Body of pancreas (tissue), 4 donors: ENCODE results near the gene FAM149A. TPM values are rescaled to one million over a fixed set of nuclear protein-coding genes. Genes with fewer than 3 reads are reported as not detected.
A peak's percentile ranks its signal among the peaks of the same experiment; 100 is the strongest.

ENCODE experiments used
- ATAC-seq: fragments of 150-250 bp; one replicate; pipeline ENCODE4 v1.9.1; 2016
- DNase-seq, 4 donors: peaks; one replicate each; pipeline ENCODE4 v3.0.0-alpha.2; 2019
- H3K27ac ChIP-seq, 4 donors: fragments of 200-600 bp; sonication (generic); 1 replicate in 3 of 4; 2 replicates in 1 of 4; pipeline versions ENCODE4 v1.5.1 to v1.6.1; 2016 to 2019; ENCODE audit warnings: mild to moderate bottlenecking in 1 of 4, mixed read lengths in 1 of 4, moderate library complexity in 1 of 4
- H3K27me3 ChIP-seq, 2 donors: fragments of 200-600 bp; sonication (generic); one replicate each; pipeline ENCODE4 v1.6.0; 2016; ENCODE audit warnings: mild to moderate bottlenecking in 1 of 2
- H3K36me3 ChIP-seq, 2 donors: fragments of 200-600 bp; sonication (generic); replicated peaks in 1 of 2; 2 replicates each; pipeline ENCODE4 v1.5.1; 2016; ENCODE audit warnings: low read depth in 2 of 2; ENCODE audit not compliant: insufficient read depth in 1 of 2
- H3K4me1 ChIP-seq: fragments of 200-600 bp; sonication (generic); one replicate; pipeline ENCODE4 v1.6.0; 2016
- H3K4me3 ChIP-seq, 2 donors: fragments of 200-600 bp; sonication (generic); 1 replicate in 1 of 2; 2 replicates in 1 of 2; pipeline ENCODE4 v1.5.1; 2016 to 2019
- H3K9me3 ChIP-seq, 3 donors: fragments of 200-600 bp; sonication (generic); 1 replicate in 2 of 3; 2 replicates in 1 of 3; pipeline ENCODE4 v1.5.1; 2016
- CTCF ChIP-seq, 7 experiments: fragments of 450-650 bp in 4 of 7; fragments of 200-600 bp in 3 of 7; sonication (generic) in 3 of 7; IDR thresholded peaks; one replicate each; pipeline ENCODE4 v1.5.1; 2016 to 2019; ENCODE audit warnings: antibody characterized with exemption in 7 of 7
- POLR2A ChIP-seq, 3 donors: fragments of 450-650 bp; IDR thresholded peaks; one replicate each; pipeline ENCODE4 v1.6.1; 2016; ENCODE audit warnings: antibody characterized with exemption in 3 of 3, mild to moderate bottlenecking in 2 of 3
- WGBS, 2 donors: methylation state at CpG; one replicate each; pipeline ENCODE4 v1.1.5; 2017; 5-methylcytosine and 5-hydroxymethylcytosine counted together
- intact Hi-C: fragments of 100-400 bp; cut with DNase I; formaldehyde crosslinking; loops from one replicate; pipeline ENCODE4 v1.15.1; 2023
- total RNA-seq, 2 donors: library from RNA; depleted of rRNA; stranded (reverse); fragments of >200 nt; gene quantifications; one replicate each; pipeline ENCODE4 v1.1.0, GENCODE V29; 2016

Gene FAM149A
- total RNA-seq, 2 donors from 2014 or later: 20.8 to 51.4 TPM

GRCh38 chr4:186169945-186170802 is 65.7 kb downstream of the FAM149A start:
- intact Hi-C loops: no loop called here
- Histone ChIP-seq H3K36me3 (no peaks in the 10 kb centered on the region), H3K4me1 (peaks cover 7% of the 10 kb centered on the region), H3K4me3 (no peak overlapping the region), H3K9me3 (no peaks in the 10 kb centered on the region), H3K27me3 (no peaks in the 10 kb centered on the region), H3K27ac (no peak overlapping the region)
- no peak for ATAC-seq
- WGBS, 2 donors: 82 to 94% methylated on average over 7 to 16 of the region's 16 CpGs
- DNase-seq: no peak
- TF ChIP-seq CTCF (IDR thresholded peaks at IDR 0.05): no peak
- TF ChIP-seq POLR2A (IDR thresholded peaks at IDR 0.05): no peak

- DNase-seq (no peak), ATAC-seq (no peak)
- Histone ChIP-seq H3K36me3 (no peaks in the 10 kb centered on the region), H3K27ac (no peak overlapping the region), H3K9me3 (no peaks in the 10 kb centered on the region), H3K27me3 (no peaks in the 10 kb centered on the region), H3K4me3 (no peak overlapping the region), H3K4me1 (peaks cover 7% of the 10 kb centered on the region)
- WGBS, 2 donors: 88 to 94% methylated on average over 13 of the region's 13 CpGs
- intact Hi-C loops: no loop called here
- TF ChIP-seq CTCF (IDR thresholded peaks at IDR 0.05) (no peak), POLR2A (IDR thresholded peaks at IDR 0.05) (no peak)
Measured at GRCh38 chr4:186170966-186171365, 66.5 kb downstream of the FAM149A start.

GRCh38 chr4:186172546-186172945 is 68.0 kb downstream of the FAM149A start:
- Histone ChIP-seq H3K9me3 (no peaks in the 10 kb centered on the region), H3K4me1 (peaks cover 7% of the 10 kb centered on the region), H3K4me3 (no peak overlapping the region), H3K27ac (no peak overlapping the region), H3K36me3 (no peaks in the 10 kb centered on the region), H3K27me3 (no peaks in the 10 kb centered on the region)
- 65% methylated on average over 8 of the region's 8 CpGs; no CpG with 5 or more reads in 1 of the 2 donors for WGBS, 2 donors
- ATAC-seq (no peak), DNase-seq (no peak)
- intact Hi-C loops: no loop called here
- no peak for TF ChIP-seq CTCF (IDR thresholded peaks at IDR 0.05)
- no peak for TF ChIP-seq POLR2A (IDR thresholded peaks at IDR 0.05)

GRCh38 chr4:186188107-186188506 is 83.6 kb downstream of the FAM149A start:
- TF ChIP-seq CTCF (IDR thresholded peaks at IDR 0.05) (no peak), POLR2A (IDR thresholded peaks at IDR 0.05) (no peak)

GRCh38 chr4:186189656-186190055 is 85.2 kb downstream of the FAM149A start:
- H3K36me3 ChIP-seq: no peaks in the 10 kb centered on the region
- no peaks in the 10 kb centered on the region for H3K9me3 ChIP-seq
- DNase-seq (no peak), ATAC-seq (no peak)
- no peak for TF ChIP-seq CTCF (IDR thresholded peaks at IDR 0.05)
- TF ChIP-seq POLR2A (IDR thresholded peaks at IDR 0.05): no peak
- H3K4me3 ChIP-seq: no peak overlapping the region
- H3K4me1 ChIP-seq: peaks cover 28% of the 10 kb centered on the region
- WGBS, 2 donors: 20 to 43% methylated on average over 4 of the region's 4 CpGs
- peak overlapping the region in 3 of 4 donors; percentile 93 to 98 (median 95) for H3K27ac ChIP-seq
- H3K27me3 ChIP-seq: no peaks in the 10 kb centered on the region
- intact Hi-C loops: no loop called here

More at GRCh38 chr4:186188107-186188506, 83.6 kb downstream of the FAM149A start:
- no peak overlapping the region for H3K4me3 ChIP-seq
- WGBS, 2 donors: 67 to 97% methylated on average over 3 of the region's 3 CpGs
- no peaks in the 10 kb centered on the region for H3K27me3 ChIP-seq
- H3K4me1 ChIP-seq: peaks cover 26% of the 10 kb centered on the region
- ATAC-seq (no peak), DNase-seq (no peak)
- H3K36me3 ChIP-seq: no peaks in the 10 kb centered on the region
- H3K27ac ChIP-seq: no peak overlapping the region
- intact Hi-C loops: no loop called here
- H3K9me3 ChIP-seq: no peaks in the 10 kb centered on the region
